HCT116 (cell line): ENCODE measurements around the gene PRPF18. TPM values are rescaled to one million over a fixed set of nuclear protein-coding genes. Genes with fewer than 3 reads are reported as not detected.

Experiments
- ATAC-seq: fragments of 200-7000 bp; cut with Tn5 transposase; 2 replicates; pipeline ENCODE4 v1.9.1; 2020; ENCODE audit warnings: mild to moderate bottlenecking, moderate library complexity
- BruUV-seq: library from RNA; stranded (reverse); fragments of 400-500 nt; replicated peaks from 2 replicates; lab custom pipeline; 2021; lab: Mats Ljungman, UMichigan
- CTCF ChIA-PET: fragments of 300-600 bp; sonication (Branson Sonifier 250); formaldehyde crosslinking; loops from one replicate; lab custom pipeline; 2021; ENCODE audit warnings: antibody characterized with exemption; lab: Charles Lee
- POLR2A ChIA-PET: fragments of 300-600, 350-600 bp; sonication (Branson Sonifier 250); formaldehyde crosslinking; loops from one replicate; lab custom pipeline; 2021; ENCODE audit warnings: antibody characterized with exemption; lab: Charles Lee
- RAD21 ChIA-PET, 2 experiments: fragments of 300-600 bp; sonication (Branson Sonifier 250); formaldehyde crosslinking; loops; one replicate each; lab custom pipeline; 2023; ENCODE audit warnings: low total read pairs in 2 of 2; ENCODE audit not compliant: uncharacterized antibody in 2 of 2, unreplicated experiment in 2 of 2, low non-redundant PET in 1 of 2; lab: Charles Lee
- DNase-seq: peaks from one replicate; pipeline ENCODE4 v3.0.0-alpha.2; 2010; ENCODE audit warnings: low read depth, low spot score
- H2AFZ ChIP-seq: fragments of 200-600 bp; shearing (Covaris generic), sonication (generic); 2 replicates; pipeline ENCODE4 v1.6.1; 2017; ENCODE audit warnings: low read depth, mixed run types, mixed read lengths, antibody characterized with exemption, low read length; ENCODE audit not compliant: poor library complexity, severe bottlenecking
- H3K27ac ChIP-seq: 2 replicates; pipeline ENCODE4 v1.5.1; 2012; ENCODE audit warnings: low read depth, low read length
- H3K27me3 ChIP-seq: fragments of 200-600 bp; sonication (generic); 2 replicates; pipeline ENCODE4 v1.6.1; 2016; ENCODE audit warnings: mixed run types, low read length, mixed read lengths; ENCODE audit not compliant: insufficient read depth
- H3K36me3 ChIP-seq, 2 experiments: fragments of 200-500 bp in 1 of 2; fragments of 200-600 bp in 1 of 2; sonication (Bioruptor generic) in 1 of 2; sonication (generic) in 1 of 2; 2 replicates each; pipeline versions ENCODE4 v1.5.1 to v1.6.1; 2014 to 2016; ENCODE audit warnings: low read length in 2 of 2, inconsistent platforms in 1 of 2, mixed read lengths in 1 of 2, mixed run types in 1 of 2; ENCODE audit not compliant: insufficient read depth in 2 of 2, control insufficient read depth in 1 of 2
- H3K4me1 ChIP-seq, 2 experiments: fragments of 200-600 bp in 1 of 2; sonication (generic) in 1 of 2; 2 replicates each; pipeline versions ENCODE4 v1.5.1 to v1.6.1; 2012 to 2017; ENCODE audit warnings: low read length in 2 of 2, inconsistent platforms in 1 of 2, mild to moderate bottlenecking in 1 of 2, mixed read lengths in 1 of 2, mixed run types in 1 of 2, moderate library complexity in 1 of 2; ENCODE audit not compliant: insufficient read depth in 2 of 2, control insufficient read depth in 1 of 2
- H3K4me2 ChIP-seq: fragments of 200-600 bp; sonication (generic); 2 replicates; pipeline ENCODE4 v1.6.1; 2017; ENCODE audit warnings: mixed run types, low read length, mixed read lengths
- H3K4me3 ChIP-seq, 2 experiments: fragments of 200-600 bp in 1 of 2; sonication (generic) in 1 of 2; replicated peaks in 1 of 2; 2 replicates each; pipeline ENCODE4 v1.5.1; 2011 to 2016; ENCODE audit warnings: low read length in 2 of 2, control low read depth in 1 of 2, low read depth in 1 of 2, mild to moderate bottlenecking in 1 of 2, mixed read lengths in 1 of 2, mixed run types in 1 of 2
- H3K79me2 ChIP-seq: fragments of 200-600 bp; sonication (generic); 2 replicates; pipeline ENCODE4 v1.6.1; 2017; ENCODE audit warnings: mild to moderate bottlenecking, mixed run types, low read length, moderate library complexity, mixed read lengths; ENCODE audit not compliant: insufficient read depth
- H3K9ac ChIP-seq: fragments of 200-600 bp; sonication (generic); 2 replicates; pipeline ENCODE4 v1.6.1; 2016; ENCODE audit warnings: low read length, mixed read lengths
- H3K9me2 ChIP-seq: fragments of 200-600 bp; sonication (generic), shearing (Covaris generic); 2 replicates; pipeline ENCODE4 v1.6.1; 2017; ENCODE audit warnings: mixed run types, mild to moderate bottlenecking, moderate library complexity; ENCODE audit not compliant: insufficient read depth
- H3K9me3 ChIP-seq, 2 experiments: fragments of 200-500 bp in 1 of 2; fragments of 200-600 bp in 1 of 2; sonication (Bioruptor generic) in 1 of 2; sonication (generic) in 1 of 2; 2 replicates each; pipeline ENCODE4 v1.6.1; 2014 to 2017; ENCODE audit warnings: low read length in 2 of 2, mixed read lengths in 2 of 2, inconsistent platforms in 1 of 2, low read depth in 1 of 2, mild to moderate bottlenecking in 1 of 2, mixed run types in 1 of 2, moderate library complexity in 1 of 2; ENCODE audit not compliant: control insufficient read depth in 1 of 2, insufficient read depth in 1 of 2
- H4K20me1 ChIP-seq: fragments of 200-600 bp; sonication (generic), shearing (Covaris generic); 2 replicates; pipeline ENCODE4 v1.6.1; 2017; ENCODE audit warnings: mixed run types, mild to moderate bottlenecking, moderate library complexity; ENCODE audit not compliant: insufficient read depth
- CBX3 ChIP-seq: IDR thresholded peaks from 2 replicates; pipeline ENCODE4 v1.6.1; 2012; ENCODE audit warnings: low read depth
- ELF1 ChIP-seq: IDR thresholded peaks from 2 replicates; pipeline ENCODE4 v1.6.1; 2012; ENCODE audit warnings: low read depth, borderline replicate concordance
- EZH2 ChIP-seq: fragments of 200-600 bp; sonication (generic); IDR thresholded peaks from 2 replicates; pipeline ENCODE4 v1.6.1; 2017; ENCODE audit warnings: antibody characterized with exemption, mixed run types
- EZH2phosphoT487 ChIP-seq: fragments of 200-600 bp; IDR thresholded peaks from 2 replicates; pipeline ENCODE4 v1.6.1; 2018; ENCODE audit warnings: antibody characterized with exemption, borderline replicate concordance
- JUND ChIP-seq: IDR thresholded peaks from 2 replicates; pipeline ENCODE4 v1.6.1; 2012
- RAD21 ChIP-seq: IDR thresholded peaks from 2 replicates; pipeline ENCODE4 v1.6.1; 2012; ENCODE audit warnings: low read depth, mild to moderate bottlenecking
- SP1 ChIP-seq: IDR thresholded peaks from 2 replicates; pipeline ENCODE4 v1.6.1; 2012; ENCODE audit warnings: low read depth
- TCF7L2 ChIP-seq: IDR thresholded peaks from 2 replicates; pipeline ENCODE4 v1.7.0; 2011; ENCODE audit warnings: borderline replicate concordance, inconsistent platforms; ENCODE audit not compliant: insufficient read depth, insufficient read length; ENCODE audit errors: extremely low read depth
- ZFX ChIP-seq: fragments of 450-650 bp; IDR thresholded peaks from 2 replicates; pipeline ENCODE4 v1.6.1; 2017
- ZNF274 ChIP-seq: fragments of 200-500 bp; sonication (Bioruptor generic); IDR thresholded peaks from 2 replicates; pipeline ENCODE4 v1.6.1; 2014; ENCODE audit warnings: mild to moderate bottlenecking, low read depth, low read length, inconsistent platforms
- intact Hi-C: fragments of 100-400 bp; cut with micrococcal nuclease; formaldehyde crosslinking; loops from 2 replicates; pipeline ENCODE4 v1.10.0; 2022
- total RNA-seq: library from RNA; stranded (reverse); gene quantifications from one replicate; pipeline ENCODE4 v1.2.1, GENCODE V29; 2021; ENCODE audit not compliant: unreplicated experiment
- TF ChIP-seq, protein P1 (sequence below): IDR thresholded peaks from 2 replicates; pipeline ENCODE4 v1.6.1; 2011; ENCODE audit warnings: mild to moderate bottlenecking, low read length, moderate library complexity; ENCODE audit not compliant: insufficient replicate concordance; ENCODE audit errors: extremely low read depth
- TF ChIP-seq, protein P2 (sequence below), 3 experiments: fragments of 200-600 bp in 1 of 3; sonication (generic) in 1 of 3; IDR thresholded peaks in 2 of 3; conservative IDR thresholded peaks in 1 of 3; 2 replicates each; pipeline ENCODE4 v1.5.1; 2012 to 2017; ENCODE audit warnings: low read depth in 2 of 3, low read length in 2 of 3, antibody characterized with exemption in 1 of 3, borderline replicate concordance in 1 of 3, control low read depth in 1 of 3, mild to moderate bottlenecking in 1 of 3, mixed read lengths in 1 of 3, mixed run types in 1 of 3, moderate library complexity in 1 of 3; ENCODE audit not compliant: insufficient read depth in 1 of 3
- TF ChIP-seq, protein P3 (sequence below): IDR thresholded peaks from 2 replicates; pipeline ENCODE4 v1.6.1; 2012

PRPF18 gene
- total RNA-seq, 1 experiment from 2014 or later: 16.2 TPM

DNA sequence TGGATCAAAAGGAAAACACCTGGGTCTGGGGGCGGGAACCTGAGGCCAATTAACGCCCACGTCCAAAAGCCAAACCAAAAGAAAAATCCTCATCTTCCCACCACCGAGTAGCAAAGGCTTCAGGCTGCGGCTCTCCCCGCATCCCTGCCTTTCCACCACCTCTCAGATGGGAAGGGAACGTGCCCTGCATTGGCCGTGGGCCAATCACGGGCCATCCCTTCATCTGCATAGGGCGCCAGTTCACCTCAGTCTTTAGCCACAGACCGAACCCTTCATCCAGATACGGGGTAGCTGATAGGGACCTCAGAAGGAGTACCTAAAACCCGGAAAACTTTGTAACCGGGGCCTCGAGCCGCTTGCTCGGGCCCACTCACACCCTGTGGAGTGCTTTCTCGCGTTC is 626 bp downstream of the PRPF18 start:
- Histone ChIP-seq H4K20me1 (no peaks in the 10 kb centered on the region), H3K4me3 (peak overlapping the region; percentile 98 to 99), H3K27me3 (no peaks in the 10 kb centered on the region), H3K4me1 (peaks cover 2 to 13% of the 10 kb centered on the region in 2 experiments; a peak in 3 of 4 replicates), H3K36me3 (peaks cover 0 to under 1% of the 10 kb centered on the region in 2 experiments; a peak in 1 of 4 replicates), H3K79me2 (peaks cover 36% of the 10 kb centered on the region), H3K4me2 (peak overlapping the region; percentile 92), H3K9ac (peak overlapping the region; percentile 73), H3K27ac (no peak overlapping the region; the same call in 1 of the 2 replicates), H3K9me2 (no peaks in the 10 kb centered on the region), H3K9me3 (no peaks in the 10 kb centered on the region), H2AFZ (no peak overlapping the region)
- no peak for TF ChIP-seq ZNF274
- no peak for TF ChIP-seq SP1
- no peak for TF ChIP-seq CBX3
- no peak for TF ChIP-seq EZH2
- TF ChIP-seq ZFX: no peak
- TF ChIP-seq, protein P1, sequence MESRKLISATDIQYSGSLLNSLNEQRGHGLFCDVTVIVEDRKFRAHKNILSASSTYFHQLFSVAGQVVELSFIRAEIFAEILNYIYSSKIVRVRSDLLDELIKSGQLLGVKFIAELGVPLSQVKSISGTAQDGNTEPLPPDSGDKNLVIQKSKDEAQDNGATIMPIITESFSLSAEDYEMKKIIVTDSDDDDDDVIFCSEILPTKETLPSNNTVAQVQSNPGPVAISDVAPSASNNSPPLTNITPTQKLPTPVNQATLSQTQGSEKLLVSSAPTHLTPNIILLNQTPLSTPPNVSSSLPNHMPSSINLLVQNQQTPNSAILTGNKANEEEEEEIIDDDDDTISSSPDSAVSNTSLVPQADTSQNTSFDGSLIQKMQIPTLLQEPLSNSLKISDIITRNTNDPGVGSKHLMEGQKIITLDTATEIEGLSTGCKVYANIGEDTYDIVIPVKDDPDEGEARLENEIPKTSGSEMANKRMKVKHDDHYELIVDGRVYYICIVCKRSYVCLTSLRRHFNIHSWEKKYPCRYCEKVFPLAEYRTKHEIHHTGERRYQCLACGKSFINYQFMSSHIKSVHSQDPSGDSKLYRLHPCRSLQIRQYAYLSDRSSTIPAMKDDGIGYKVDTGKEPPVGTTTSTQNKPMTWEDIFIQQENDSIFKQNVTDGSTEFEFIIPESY: no peak
- TF ChIP-seq EZH2phosphoT487: no peak
- ChIA-PET CTCF (interaction anchor here (1.1 to 2.2 kb wide), 3 partner anchors 51 to 215 kb away, joined by 3 to 17 read pairs (median 6); no protein-coding TSS in a partner anchor), POLR2A (interaction anchor here (0.8 kb wide), 1 partner anchor 215 kb away, joined by 3 read pairs; no protein-coding TSS in a partner anchor), RAD21 (no interaction called here)
- intact Hi-C loops: no loop called here
- ATAC-seq: 0 out of 2 replicates have a peak, but pooled peaks have one; percentile 5
- DNase-seq: no peak
- BruUV-seq: TSS peak; percentile 72

DNA sequence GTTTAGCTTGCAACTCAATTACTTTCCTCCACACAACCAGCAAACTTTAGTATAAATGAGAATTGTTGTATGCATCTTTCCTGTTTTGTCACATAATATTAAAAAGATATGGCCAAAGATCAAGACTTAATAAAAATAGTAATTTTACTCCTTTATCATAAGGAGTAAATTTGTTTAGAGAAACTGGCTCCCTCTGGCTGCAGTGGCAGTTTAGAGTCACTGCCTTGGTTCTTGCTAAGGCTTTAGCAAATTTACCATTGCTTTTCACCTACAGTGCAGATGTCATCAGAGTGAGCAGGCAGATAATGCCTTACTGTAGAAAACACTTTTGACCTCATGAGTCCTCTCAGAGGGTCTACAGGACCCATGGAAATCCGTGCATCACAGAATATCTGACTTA is 2.6 kb downstream of the PRPF18 start:
- H3K79me2 ChIP-seq: peaks cover 39% of the 10 kb centered on the region
- intact Hi-C loops: no loop called here
- no peak overlapping the region for H3K27ac ChIP-seq
- no peaks in the 10 kb centered on the region for H3K9me3 ChIP-seq
- H3K9ac ChIP-seq: no peak overlapping the region
- ChIA-PET CTCF (interaction anchor here (1.5 kb wide), 1 partner anchor 217 kb away, joined by 5 read pairs; no protein-coding TSS in a partner anchor), POLR2A (no interaction called here), RAD21 (no interaction called here)
- DNase-seq (no peak), ATAC-seq (no peak)
- BruUV-seq: no TSS peak
- no peaks in the 10 kb centered on the region for H4K20me1 ChIP-seq
- H3K9me2 ChIP-seq: no peaks in the 10 kb centered on the region
- no peaks in the 10 kb centered on the region for H3K27me3 ChIP-seq
- no peak overlapping the region for H3K4me3 ChIP-seq
- H3K4me2 ChIP-seq: no peak overlapping the region
- H3K4me1 ChIP-seq: peaks cover 2 to 13% of the 10 kb centered on the region in 2 experiments; a peak in 3 of 4 replicates
- H2AFZ ChIP-seq: no peak overlapping the region
- H3K36me3 ChIP-seq: peaks cover 2 to 4% of the 10 kb centered on the region in 2 experiments; a peak in 2 of 4 replicates
- TF ChIP-seq TCF7L2 (no peak), JUND (no peak), RAD21 (peak; percentile 35), ELF1 (no peak), EZH2phosphoT487 (no peak), ZNF274 (no peak)
- TF ChIP-seq, protein P2, sequence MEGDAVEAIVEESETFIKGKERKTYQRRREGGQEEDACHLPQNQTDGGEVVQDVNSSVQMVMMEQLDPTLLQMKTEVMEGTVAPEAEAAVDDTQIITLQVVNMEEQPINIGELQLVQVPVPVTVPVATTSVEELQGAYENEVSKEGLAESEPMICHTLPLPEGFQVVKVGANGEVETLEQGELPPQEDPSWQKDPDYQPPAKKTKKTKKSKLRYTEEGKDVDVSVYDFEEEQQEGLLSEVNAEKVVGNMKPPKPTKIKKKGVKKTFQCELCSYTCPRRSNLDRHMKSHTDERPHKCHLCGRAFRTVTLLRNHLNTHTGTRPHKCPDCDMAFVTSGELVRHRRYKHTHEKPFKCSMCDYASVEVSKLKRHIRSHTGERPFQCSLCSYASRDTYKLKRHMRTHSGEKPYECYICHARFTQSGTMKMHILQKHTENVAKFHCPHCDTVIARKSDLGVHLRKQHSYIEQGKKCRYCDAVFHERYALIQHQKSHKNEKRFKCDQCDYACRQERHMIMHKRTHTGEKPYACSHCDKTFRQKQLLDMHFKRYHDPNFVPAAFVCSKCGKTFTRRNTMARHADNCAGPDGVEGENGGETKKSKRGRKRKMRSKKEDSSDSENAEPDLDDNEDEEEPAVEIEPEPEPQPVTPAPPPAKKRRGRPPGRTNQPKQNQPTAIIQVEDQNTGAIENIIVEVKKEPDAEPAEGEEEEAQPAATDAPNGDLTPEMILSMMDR (IDR thresholded peaks at IDR 0.05 in 2 of 3, conservative IDR thresholded peaks at IDR 0.05 in 1 of 3; ENCODE audit: borderline replicate concordance in 1 of 3, insufficient read depth in 1 of 3, low read depth in 2 of 3, low read length in 2 of 3): peak; percentile 20 to 39 (median 37); a peak in 5 of 6 replicates
- TF ChIP-seq, protein P3, sequence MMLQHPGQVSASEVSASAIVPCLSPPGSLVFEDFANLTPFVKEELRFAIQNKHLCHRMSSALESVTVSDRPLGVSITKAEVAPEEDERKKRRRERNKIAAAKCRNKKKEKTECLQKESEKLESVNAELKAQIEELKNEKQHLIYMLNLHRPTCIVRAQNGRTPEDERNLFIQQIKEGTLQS: no peak
